GM21825 (cell line): ENCODE results near the gene AQP2.

Experiments used
- ATAC-seq: cut with Tn5 transposase; IDR thresholded peaks from one replicate; pipeline ENCODE4 v1.9.1; 2021; ENCODE audit warnings: mild to moderate bottlenecking, moderate library complexity; ENCODE audit not compliant: unreplicated experiment

AQP2 gene

DNA sequence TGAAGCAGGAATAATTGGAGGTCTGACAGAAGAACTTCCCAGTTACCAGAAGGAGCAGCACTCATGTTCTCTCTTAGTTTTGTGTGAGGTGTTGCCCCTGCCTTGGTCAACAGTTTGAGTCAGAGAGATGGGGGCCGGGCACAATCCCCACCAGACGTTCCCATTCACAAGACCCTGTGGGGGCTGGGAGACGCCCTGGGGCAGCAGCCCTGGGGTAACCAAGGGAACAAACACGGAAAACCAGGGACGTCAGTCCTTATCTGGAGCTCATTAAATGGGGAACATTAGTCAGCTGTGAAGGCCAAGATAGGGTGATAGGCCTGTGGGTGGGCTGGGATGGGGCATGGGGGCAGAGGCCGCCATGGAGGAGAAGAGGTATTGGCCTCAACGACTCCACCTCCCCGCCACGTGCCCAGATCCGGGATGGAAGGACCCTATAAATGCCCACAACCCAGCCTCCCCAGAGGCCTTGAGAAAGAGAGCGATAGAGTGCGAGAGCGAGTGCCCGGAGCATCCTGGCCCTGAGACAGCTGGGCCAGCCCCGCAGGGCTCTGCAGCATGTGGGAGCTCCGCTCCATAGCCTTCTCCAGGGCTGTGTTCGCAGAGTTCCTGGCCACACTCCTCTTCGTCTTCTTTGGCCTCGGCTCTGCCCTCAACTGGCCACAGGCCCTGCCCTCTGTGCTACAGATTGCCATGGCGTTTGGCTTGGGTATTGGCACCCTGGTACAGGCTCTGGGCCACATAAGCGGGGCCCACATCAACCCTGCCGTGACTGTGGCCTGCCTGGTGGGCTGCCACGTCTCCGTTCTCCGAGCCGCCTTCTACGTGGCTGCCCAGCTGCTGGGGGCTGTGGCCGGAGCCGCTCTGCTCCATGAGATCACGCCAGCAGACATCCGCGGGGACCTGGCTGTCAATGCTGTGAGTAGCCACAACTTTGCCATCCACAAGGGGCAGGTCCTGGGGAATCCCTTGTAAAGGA lies at the start of gene AQP2:
TSS of gene AQP2 (plus strand) at position 465 of the 979 bp plus-strand sequence. CDS start at position 559, 94 bp downstream.
- ATAC-seq: no peak

DNA sequence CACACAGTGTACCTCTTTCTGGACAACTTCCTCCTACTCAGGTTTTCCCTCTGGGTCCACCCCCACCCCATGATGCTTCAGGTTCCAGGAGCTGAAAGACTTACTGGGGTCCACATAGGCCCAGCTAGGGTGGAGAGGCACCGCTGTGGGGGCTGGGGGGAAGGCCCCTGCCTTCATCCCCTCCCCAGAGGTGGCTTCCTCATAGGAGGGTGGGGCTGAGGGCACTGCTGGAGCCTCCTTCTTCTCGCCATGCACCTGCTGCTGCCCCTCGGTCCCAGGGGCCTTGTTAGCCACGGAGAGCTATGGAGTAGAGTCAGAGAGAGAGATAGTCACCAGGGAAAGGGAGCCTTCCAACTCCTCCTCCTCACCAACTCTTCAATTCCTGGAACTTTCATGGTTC lies 49.5 kb upstream of the AQP2 start:
- no peak for ATAC-seq

GRCh38 chr12:49901986-49902385 lies 48.6 kb upstream of the AQP2 start:
- no peak for ATAC-seq

DNA sequence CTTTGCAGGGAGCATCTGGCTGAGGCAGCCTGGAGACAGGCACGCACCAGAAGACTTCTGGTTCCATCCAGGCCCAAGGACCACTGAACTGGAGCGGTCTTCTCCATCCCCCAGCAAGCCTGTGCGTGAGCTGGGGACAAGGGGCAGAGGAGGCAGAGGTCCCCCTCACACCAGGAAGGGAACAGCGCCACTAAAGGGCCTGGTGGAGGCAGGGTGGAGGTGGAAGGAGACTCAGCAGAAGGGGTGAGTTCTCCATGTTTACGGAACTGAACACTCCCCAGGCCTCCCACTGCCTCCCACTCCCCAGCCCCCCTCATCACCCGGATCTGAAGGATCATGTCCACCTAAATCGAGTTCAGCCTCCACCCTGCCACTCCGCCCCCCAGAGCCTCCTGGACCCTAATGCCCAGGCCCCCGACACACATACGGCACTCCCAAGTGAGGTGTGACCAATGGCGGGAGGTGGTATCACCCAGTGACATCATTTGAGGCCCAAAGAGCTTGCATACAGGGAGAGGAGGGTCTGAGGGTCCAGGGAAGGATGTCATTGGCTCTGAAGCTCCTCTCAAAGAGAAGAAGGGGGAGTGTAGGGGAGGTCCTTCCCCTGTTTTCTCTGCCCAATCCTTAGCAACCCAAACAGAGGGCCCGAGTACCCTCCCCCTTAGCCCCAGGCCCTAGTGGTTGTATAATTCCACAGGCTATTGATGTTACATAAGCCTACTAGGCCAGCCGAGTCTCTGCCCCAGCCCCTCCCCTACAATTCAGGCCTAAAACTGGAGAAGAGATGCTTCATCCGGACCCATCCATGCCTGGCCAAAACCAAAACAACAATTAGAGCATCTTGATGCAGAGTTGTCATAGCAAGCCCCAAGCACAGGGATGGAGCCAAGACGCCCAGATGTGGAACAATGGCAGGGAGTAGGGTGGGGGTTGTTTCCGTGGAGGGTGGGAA lies 47.9 kb upstream of the AQP2 start:
- no peak for ATAC-seq

- no peak for ATAC-seq
Measured at GRCh38 chr12:49903351-49903699, 47.2 kb upstream of the AQP2 start.

GRCh38 chr12:49903700-49904423 lies 46.7 kb upstream of the AQP2 start, which contains the start of gene FAIM2:
Gene FAIM2 (minus strand): TSS chr12:49903900. CDS start chr12:49903792, 108 bp downstream.
- no peak for ATAC-seq

- no peak for ATAC-seq
Measured at GRCh38 chr12:49904601-49905000, 45.9 kb upstream of the AQP2 start.

DNA sequence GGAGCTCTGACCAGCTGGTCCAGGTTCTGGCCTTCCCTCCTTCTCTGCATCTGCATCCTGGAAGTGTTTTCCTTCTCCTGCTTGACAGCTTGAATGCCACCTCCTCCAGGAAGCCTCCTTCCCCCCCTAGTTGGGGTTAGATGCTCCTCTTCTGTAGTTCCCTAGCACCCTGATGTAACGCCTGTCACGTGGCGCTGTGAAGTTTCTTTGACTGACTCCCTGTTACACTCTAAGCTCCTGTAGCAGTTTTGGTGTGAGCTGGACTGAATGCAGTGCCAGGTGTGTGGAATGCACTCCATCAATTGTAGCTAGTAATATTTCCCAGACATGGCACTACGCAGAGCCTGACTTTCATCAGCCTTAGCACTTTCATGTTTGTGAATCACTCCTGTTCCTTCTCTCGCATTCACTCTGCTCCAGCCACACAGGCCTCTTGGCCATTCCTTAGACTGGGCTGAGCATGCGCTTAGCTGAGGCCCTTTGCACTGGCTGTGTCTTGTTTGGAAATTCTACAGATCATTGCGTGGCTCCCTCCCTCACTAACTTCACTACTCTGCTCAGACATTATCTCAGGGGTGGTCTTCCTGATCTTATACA lies 44.7 kb upstream of the AQP2 start:
- no peak for ATAC-seq

DNA sequence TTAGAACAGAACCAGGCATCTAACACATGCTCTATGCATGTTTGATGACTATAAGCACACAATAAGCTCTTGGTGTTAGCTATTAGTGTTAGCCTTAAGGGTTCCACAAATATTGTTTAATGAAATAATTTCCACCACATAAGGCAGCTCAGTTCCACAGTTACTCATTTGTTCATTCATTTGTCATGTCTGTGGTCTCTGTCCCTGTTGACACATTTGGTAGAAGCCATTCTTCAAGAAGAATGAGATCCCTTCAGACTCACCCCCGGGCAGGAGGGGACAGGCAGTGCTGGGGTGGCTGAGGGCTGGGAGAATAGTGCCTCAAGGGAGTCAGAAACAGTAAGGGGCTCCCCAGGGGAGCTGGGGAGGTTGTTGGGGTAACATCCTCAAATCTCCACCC lies 43.2 kb upstream of the AQP2 start:
- ATAC-seq: no peak

DNA sequence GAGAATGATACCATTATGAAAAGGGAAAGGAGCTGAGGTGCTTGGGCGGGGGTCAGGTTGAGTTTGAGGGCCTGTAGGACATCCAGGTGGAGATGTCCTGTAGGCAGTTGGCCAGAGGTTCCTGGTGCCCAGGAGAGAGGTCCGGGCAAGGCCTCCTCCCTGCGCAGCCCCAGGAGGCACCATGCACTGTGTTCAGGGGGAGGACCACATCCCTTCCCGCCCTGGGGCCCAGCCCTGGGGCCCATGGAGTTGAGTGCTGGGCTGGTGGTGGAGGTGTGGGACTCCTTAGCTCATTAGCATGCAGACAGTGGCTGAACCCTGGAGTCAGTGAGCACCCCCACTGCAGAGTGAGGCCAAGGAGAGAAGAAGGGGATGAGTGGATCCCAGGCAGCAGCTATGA lies 41.2 kb upstream of the AQP2 start:
- no peak for ATAC-seq

GRCh38 chr12:49909826-49910225 lies 40.7 kb upstream of the AQP2 start:
- ATAC-seq: no peak

DNA sequence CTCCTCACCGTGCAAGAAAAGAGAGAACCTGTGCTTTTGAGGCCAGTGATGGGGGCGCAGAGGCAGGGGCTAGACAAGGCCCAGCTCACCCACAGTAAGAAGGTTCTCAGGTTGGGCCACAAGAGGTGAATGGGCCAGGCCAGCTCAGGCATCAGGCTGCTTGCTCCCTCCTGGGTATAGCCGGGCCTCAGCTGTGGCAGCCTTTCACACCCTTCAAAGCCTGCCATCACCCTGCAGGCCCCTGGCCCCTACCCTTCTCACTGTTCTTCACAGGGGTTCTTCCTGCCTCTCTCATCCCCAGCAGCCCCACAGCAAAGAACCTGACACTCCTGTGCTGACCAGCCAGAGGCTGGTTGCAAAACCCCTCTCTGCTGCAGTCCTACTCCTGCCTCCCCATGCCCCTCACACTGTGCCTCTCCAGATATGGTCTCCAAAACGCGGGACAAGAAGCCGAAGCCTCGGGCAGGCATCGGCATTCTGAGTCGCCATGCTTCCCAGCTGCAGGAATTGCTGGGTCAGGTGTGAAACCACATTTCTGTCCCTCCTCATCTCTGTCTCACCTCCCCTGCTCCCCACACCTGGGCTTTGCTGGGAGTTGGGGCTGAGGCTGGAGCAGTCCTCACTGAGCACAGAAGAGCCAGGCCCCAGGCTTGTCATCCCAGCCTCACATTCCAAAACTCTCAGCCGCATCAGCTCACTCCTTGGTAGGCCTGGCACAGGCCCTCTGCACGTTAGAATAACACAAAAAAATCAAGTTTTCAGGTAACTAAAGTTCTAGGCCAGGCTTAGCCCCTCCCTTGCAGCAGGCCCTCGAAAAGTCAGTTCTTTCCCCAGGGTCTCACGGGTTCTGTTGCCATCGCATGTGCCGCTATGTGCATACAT lies 40.0 kb upstream of the AQP2 start:
- no peak for ATAC-seq

DNA sequence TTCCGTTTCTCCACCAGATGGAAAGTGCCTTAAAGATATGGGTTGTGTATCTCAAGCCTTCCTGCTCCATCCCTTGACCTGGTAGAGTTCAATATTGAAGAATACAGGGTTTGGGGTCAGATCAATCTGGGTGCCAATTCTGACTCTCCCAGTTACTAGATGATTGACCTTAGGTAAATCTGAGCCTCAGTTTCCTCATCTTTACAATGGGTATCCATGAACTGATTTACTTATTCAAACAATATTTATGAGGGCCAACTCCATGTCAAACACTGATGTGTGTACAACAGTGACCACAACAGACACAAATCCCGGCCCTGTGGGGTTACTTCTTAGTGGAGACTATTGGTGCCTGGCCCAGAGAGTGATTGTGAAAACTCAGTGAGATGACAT lies 39.3 kb upstream of the AQP2 start:
- no peak for ATAC-seq

GRCh38 chr12:49912345-49913255 lies 37.9 kb upstream of the AQP2 start:
- ATAC-seq: no peak

GRCh38 chr12:49916129-49916919 lies 34.2 kb upstream of the AQP2 start:
- ATAC-seq: no peak

DNA sequence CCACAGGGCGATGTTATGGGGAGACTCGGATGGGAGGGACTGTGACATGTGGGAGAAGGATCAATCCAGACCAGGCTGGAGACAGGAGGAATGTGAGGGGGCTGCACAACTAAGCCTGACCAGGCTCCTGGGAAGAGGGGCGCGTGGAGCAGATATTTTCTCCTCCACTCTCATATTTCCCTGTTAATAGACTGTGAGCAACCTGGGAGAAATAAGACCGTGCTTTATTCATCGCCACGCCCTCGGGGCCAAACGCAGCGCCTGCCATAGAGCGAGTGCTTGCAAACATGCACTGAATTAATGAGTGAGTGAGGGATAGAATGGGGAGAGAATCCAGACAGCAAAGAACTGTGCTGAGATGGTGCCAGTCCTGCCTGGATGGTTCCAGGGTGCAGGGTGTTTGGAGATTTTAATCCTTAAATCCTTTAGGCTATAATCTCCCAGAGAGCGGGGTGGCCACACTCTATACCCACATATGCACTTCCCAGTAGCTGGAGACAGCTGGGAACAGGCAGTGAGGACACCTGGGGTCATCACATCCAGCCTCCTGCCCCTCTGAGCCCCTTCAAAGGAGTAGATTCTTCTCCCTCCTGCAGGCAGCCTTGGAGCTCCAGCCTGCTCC lies 33.3 kb upstream of the AQP2 start:
- no peak for ATAC-seq

DNA sequence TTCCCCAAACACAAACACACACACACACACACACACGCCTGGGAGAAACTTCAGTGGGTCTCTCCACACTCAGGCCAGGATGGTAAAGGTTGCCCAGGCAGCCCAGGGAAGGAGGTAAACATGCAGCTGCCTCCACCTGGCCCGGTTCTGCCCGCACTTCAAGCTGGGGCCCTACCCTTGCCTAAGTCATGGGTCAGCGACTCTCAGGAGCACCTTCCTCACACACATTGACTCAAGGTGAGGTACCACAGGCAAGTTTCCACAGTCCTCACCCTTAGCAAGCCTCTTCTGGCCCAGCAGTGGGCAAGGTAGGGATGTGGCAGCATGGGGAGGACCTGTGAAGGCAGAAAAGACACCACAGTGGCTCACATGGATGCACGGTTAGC lies 32.8 kb upstream of the AQP2 start:
- ATAC-seq: no peak
